Stimulated activated CD8-positive, alpha-beta memory T cell treated with anti-CD3 and anti-CD28 coated beads, Interleukin-15, amount 100 ng/mL, for 48 hours (primary cell): ENCODE measurements around the gene BICDL2.

Source experiments
- DNase-seq, 2 donors: peaks; one replicate each; pipeline ENCODE4 v3.0.0-alpha.2; 2020; ENCODE audit warnings: low read depth in 2 of 2

The BICDL2 gene

DNA sequence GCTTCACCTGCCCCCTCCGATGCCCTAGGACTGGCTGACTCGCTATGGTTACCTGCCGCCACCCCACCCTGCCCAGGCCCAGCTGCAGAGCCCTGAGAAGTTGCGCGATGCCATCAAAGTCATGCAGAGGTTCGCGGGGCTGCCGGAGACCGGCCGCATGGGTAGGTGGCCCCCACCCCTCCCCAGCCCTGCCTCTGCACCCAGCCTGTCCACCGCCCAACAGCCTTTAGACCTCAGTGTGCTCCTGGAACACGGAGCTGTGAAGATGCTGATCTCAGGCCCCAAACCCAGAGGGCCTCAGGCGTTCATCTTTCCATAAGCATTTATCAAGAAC, 10.6 kb upstream of the BICDL2 start:
- no peak for DNase-seq

DNA sequence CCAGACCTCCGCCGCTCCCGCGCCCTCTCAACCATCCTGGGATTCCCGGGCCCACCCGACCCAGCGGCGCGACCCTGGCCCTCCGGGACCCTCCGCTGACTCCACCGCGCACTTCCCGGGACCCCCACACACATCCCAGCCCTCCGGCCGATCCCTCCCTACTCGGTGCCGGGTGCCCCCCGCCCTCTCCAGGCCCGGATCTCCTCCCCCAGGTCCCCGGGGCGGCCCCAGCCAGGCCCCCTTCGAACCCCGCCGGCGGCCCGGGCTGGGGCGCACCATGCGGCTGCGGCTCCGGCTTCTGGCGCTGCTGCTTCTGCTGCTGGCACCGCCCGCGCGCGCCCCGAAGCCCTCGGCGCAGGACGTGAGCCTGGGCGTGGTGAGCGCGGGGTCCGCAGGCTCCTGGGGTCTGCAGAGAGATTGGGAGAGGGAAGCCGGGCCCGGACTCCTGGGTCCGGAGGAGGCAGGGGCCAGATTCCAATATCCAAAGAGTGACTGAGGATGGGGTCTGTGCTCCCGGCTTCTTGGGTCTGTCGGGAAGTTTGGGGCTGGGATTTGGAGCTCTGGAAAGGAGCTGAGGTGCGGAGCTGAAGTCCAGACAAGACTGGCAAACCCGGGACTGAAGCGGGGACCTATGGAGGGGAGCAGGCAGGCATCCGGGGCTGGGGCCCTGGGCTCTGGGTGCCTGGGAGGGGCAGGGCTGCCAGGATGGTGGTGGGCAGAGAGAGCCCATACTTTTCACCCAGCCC, 10.1 kb upstream of the BICDL2 start:
- no peak for DNase-seq

- no peak for DNase-seq
Observed at GRCh38 chr16:3045758-3046640, 9.3 kb upstream of the BICDL2 start, which contains the start of gene MMP25. TSS of gene MMP25 (plus strand) at chr16:3046561. CDS start at chr16:3046918, 357 bp downstream.

DNA sequence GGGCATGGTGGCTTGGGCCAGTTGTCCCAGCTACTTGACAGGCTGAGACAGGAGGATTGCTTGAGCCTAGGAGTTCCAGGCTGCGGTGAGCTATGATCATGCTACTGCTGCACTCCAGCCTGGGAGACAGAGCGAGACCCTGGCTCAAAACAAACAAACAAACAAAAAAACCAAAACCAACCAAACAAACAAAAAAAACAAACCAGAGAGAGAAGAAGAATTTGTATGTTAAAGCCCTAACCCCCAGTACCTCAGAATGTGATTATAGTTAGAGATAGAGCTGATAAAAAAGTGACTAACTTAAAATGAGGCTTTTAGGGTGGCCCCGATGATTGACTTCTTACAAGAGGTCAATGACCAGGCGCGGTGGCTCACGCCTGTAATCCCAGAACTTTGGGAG, 8.0 kb upstream of the BICDL2 start:
- DNase-seq = no peak

DNA sequence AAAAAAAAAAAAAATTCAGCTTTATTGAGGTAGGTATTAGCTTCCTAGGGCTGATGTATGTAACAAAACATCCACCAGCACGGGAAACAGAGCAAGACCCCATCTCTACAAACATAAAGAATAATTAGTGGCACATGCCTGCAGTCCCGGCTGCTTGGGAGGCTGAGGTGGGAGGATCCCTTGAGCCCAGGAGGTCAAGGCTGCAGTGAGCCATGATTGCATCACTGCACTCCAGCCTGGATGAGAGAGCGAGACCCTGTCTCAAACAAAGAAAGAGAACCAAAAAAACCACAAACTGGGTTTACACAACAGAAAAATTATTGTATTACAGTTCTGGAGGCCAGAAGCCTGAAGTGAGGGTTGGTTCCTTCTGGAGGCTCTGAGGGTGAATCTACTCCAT, 5.6 kb upstream of the BICDL2 start:
- DNase-seq = no peak

- no peak for DNase-seq
Observed at GRCh38 chr16:3038896-3039295, 2.2 kb upstream of the BICDL2 start.

- DNase-seq = no peak
Observed at GRCh38 chr16:3038256-3038655, 1.5 kb upstream of the BICDL2 start.

- DNase-seq = no peak
Observed at GRCh38 chr16:3035972-3036725, 595 bp downstream of the BICDL2 start.

- DNase-seq = no peak
Observed at GRCh38 chr16:3035289-3035971, 1.3 kb downstream of the BICDL2 start.

DNA sequence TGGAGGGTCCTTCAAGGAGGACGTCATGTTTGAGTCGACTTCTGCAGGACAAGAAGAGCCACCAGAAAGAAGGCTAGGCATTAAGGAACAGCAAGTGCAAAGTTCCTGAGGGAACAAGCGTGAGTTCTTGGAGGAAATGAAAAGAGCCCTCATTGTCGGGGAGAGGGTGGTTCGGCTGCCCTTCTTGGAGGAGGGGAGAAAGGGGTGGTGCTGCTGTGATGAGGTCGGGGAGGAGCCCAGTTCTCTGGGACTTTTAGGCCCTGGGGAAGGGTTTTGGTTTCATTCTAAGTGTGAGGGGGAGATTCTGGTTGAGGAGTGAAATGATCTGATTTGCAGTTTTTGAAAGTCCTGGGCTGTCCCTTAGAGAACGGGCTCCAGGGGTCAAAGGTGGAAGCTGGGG, 4.1 kb downstream of the BICDL2 start:
- DNase-seq = no peak

DNA sequence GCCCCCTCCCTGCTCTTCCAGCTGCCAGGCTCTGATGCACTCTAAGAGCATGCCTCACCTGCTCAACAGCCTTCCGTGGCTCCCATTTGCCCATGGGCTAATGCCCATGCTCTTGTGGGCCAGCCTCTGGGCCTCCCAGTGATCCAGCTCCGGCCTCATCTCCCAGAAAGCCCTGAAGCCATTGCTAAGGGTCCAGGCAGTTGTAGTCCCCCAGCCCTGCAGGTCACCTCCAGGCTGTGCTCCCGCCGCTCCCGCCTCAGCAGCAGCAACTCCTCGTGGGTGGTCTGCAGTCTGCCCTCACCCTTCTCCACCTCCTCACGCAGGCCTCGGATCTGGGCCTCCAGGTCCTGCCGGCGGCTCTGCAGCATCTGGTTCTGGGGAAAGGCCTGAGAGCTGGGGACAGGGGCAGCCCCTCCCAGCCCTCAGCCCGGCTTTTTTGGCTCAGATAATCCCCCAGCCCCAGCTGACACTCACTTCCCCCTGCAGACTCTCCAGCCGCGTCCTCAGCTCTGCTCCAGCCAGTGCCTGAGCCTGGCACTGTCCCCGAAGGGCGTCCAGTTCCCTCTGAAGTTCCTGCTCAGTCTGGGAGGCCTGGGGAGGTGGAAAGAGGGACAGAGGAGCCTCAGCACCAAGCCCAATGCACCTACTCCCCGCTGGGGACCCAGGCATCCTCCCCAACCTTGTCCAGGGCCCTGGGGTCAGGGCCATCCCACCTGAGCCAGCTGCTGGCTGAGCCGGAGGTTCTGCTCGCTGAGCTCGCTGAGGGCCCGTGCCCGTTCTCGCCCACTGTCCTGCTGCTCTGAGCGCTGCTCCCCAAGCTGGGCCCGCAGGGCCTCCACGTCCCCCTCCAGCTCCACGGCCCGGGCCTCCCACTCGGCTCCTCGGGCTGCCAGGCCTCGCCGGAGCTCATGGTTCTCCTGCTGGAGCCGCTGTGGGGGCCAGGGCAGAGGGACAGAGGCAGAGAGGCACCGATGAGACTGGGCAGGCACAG, 6.2 kb downstream of the BICDL2 start:
- no peak for DNase-seq

DNA sequence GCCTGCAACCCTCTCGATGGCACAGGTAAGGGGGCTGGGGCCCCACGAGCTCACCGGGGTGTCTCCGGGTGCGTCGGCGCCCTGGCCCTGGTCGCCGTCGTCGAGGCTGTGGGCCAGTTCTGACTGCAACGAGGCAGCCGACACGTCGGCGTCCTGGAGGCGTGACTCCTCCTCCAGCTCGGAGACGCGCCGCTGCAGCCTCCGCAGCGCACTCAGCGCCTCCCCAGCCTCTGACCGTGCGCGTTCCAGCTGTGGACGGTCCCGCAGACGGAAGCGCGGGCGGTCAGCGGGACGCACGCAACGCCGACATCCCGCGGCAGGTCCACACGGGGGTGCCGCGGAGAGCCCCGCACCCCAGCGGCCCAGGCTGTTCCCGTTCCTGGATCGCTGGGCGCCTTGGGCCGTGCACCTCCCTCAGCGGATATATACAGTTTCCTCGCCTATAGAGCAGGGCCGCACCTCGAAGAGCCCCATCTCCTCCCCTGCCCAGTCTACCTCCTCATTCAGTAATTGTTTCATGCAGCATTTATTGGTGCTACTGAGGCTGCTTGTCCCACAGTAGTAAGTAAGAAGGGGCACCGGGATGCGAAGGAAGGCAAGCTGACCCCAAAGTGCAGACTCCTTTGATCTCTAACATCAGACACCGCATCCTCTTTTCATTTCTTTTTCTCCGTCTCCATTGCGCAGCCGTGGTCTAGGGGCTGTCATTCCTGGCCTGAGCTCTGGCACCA, 7.1 kb downstream of the BICDL2 start:
- DNase-seq = peak in 1 of 2 donors; percentile 36

DNA sequence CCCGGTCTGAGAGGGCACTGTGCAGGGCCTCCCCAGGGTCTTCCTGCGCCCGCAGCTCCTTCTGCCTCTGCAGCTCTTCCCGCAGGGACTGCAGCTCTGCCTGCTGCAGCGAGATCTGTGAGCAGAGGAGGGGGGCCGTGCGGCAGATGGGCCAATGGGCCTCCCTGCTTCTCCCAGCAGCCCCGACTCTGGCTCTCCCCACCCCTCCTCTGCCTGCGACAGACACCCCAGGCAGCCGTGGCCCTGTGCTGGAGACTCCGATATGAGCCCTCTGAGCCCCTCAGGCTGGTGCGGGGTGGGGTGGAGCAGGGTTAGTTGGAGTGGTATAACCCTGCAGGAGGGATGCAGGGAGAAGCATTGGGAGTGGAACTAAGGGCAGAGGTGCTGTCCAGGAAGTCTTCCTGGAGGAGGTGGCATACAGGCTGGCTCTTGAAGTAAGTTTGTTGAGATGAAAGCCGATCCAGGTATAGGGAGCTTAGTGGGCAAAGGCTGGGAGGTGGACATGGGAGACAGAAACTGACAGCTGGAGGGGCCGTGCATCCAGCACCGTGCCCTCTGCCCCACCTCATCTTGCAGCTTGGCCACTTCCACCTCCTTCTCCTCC, 7.9 kb downstream of the BICDL2 start:
- no peak for DNase-seq

GRCh38 chr16:3027983-3028715, 8.6 kb downstream of the BICDL2 start:
- DNase-seq = peak; percentile 79 to 83

GRCh38 chr16:3027489-3027795, 9.3 kb downstream of the BICDL2 start:
- no peak for DNase-seq

- DNase-seq = no peak
Observed at GRCh38 chr16:3026609-3027488, 9.9 kb downstream of the BICDL2 start.

DNA sequence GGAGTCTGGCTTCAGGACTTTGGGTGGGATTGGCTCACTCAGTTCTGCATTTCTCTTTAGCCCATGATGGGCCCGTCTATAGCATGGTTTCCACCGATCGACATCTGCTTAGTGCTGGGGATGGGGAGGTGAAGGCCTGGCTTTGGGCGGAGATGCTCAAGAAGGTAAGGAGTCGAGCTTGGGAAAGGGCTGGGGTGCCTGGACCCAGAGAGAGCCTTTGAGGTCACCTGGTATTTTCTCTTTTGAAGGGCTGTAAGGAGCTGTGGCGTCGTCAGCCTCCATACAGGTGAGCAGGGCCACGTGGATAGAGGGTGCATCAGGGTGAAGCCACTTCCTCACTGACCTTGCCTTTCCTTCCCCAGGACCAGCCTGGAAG, 10.8 kb downstream of the BICDL2 start:
- DNase-seq = no peak
